C4-2B (cell line): ENCODE data around the gene UQCC5.
"Not testable (repeated sequence)": the region's sequence is repeated elsewhere in the genome, so short reads cannot be mapped to it uniquely, and the experiment has no call there.

ENCODE experiments used
- H3K27ac ChIP-seq: fragments of 450-650 bp; 2 replicates; pipeline ENCODE4 v1.5.1; 2017
- ZFX ChIP-seq: fragments of 450-650 bp; IDR thresholded peaks from 2 replicates; pipeline ENCODE4 v1.6.1; 2017
- TF ChIP-seq, protein P1 (sequence below): fragments of 450-650 bp; conservative IDR thresholded peaks from 2 replicates; pipeline ENCODE4 v1.5.1; 2017; ENCODE audit warnings: mild to moderate bottlenecking

The UQCC5 gene

DNA sequence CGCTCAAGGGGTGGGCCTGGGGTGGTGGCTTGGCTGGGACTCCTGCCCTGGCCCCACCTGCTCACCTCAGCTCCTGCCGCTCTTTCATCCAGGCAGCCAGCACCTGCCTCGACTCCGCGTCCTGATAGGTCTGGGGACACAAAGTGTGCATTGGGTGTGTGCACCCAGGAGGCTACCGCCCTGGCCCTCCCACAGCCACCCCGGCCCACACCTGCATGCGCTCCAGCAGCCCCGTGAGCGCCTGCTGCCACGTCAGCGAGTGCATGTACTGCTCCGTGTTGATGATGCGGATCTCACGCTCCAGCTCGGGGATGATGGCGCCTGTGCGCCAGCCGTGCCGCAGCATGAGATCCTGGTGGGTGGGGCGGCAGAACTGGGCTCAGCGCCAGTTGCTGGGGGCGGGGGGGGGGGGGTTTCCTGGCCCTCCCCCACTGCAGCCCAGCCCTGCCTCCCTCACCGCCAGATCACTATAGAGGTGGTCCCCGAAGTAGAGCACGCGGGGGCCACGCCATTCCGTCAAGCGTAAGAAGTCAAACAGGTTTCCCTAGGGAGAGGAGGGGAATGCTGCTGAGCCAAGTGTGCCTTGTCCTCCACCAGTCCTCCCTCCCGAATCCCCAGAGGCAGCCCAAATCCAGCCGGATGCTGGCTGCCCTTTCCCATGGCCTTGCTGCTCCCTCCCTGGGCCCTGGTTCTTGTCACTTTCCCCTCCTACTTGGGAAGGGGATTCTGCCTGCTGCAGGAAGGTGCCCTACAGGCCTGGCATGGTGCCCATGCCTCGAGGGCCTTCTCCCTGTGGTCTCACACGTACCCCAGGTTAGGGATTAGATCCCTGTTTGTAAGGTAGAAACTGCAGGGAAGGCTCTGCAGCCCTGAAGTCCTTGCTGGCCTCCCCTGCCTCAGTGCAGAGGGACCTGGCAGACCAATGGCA is 11.4 kb upstream of the UQCC5 start:
- H3K27ac ChIP-seq, result no peak overlapping the region
- no peak for TF ChIP-seq ZFX
- TF ChIP-seq, protein P1, sequence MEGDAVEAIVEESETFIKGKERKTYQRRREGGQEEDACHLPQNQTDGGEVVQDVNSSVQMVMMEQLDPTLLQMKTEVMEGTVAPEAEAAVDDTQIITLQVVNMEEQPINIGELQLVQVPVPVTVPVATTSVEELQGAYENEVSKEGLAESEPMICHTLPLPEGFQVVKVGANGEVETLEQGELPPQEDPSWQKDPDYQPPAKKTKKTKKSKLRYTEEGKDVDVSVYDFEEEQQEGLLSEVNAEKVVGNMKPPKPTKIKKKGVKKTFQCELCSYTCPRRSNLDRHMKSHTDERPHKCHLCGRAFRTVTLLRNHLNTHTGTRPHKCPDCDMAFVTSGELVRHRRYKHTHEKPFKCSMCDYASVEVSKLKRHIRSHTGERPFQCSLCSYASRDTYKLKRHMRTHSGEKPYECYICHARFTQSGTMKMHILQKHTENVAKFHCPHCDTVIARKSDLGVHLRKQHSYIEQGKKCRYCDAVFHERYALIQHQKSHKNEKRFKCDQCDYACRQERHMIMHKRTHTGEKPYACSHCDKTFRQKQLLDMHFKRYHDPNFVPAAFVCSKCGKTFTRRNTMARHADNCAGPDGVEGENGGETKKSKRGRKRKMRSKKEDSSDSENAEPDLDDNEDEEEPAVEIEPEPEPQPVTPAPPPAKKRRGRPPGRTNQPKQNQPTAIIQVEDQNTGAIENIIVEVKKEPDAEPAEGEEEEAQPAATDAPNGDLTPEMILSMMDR, result no peak

DNA sequence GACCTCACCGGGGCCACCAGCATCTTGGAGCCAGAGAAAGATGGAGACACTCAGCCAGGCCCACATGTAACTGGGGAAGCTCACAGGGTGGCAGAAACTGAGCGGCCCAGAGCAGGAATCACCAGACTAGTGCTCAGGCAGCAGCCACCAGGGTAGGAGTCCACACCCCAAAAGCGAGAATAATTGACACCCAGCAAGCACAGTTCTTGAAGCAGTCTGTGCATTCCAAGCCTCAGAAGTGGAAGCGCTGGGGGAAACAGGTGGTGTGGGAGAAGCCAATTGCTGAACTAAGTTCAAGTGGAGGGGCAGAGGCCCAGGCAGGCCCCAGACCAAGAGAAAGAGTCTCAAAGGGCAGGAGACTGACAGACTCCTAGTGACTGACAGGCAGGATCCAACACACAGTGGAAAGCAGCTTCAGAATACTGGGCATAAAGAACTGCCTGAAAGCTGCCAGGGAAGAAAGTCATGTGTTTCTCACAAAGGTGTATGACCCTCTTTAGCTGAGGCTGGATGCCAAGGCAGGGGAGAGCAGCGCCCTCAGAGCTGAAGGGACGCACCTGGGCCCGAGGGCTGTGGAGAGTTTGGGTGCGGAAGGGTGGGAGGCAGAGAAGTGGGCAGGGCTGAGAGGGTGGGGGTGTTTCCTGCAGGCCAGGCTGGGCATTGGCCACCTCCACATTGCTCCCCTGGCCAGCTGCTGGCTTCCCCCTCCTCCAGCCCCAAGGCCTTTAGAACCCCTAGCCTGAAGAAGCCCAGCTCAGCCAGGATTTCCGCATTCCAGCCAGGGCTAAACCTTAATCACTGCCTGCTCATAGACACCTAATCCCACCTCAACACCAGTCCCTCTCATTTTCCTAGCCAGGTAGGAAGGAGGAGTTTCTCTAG is 10.5 kb upstream of the UQCC5 start:
- no peak overlapping the region for H3K27ac ChIP-seq

DNA sequence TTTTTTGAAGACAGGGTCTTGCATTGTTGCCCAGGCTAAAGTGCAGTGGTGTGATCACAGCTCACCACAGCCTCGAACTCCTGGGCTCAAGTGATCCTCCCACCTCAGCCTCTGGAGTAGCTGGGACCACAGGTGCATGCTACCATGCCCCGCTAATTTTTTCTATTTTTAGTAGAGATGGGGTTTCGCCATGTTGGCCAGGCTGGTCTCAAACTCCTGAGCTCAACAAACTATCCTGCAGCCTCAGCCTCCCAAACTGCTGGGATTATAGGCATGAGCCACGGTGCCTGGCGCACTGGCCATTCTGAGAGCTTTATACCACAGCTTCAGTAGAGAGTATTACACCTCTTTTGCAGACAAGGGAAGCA is 9.8 kb upstream of the UQCC5 start:
- not testable (repeated sequence) for H3K27ac ChIP-seq

More for the DNA sequence above, 10.5 kb upstream of the UQCC5 start:
- TF ChIP-seq ZFX, result no peak
- TF ChIP-seq, protein P1, result no peak

DNA sequence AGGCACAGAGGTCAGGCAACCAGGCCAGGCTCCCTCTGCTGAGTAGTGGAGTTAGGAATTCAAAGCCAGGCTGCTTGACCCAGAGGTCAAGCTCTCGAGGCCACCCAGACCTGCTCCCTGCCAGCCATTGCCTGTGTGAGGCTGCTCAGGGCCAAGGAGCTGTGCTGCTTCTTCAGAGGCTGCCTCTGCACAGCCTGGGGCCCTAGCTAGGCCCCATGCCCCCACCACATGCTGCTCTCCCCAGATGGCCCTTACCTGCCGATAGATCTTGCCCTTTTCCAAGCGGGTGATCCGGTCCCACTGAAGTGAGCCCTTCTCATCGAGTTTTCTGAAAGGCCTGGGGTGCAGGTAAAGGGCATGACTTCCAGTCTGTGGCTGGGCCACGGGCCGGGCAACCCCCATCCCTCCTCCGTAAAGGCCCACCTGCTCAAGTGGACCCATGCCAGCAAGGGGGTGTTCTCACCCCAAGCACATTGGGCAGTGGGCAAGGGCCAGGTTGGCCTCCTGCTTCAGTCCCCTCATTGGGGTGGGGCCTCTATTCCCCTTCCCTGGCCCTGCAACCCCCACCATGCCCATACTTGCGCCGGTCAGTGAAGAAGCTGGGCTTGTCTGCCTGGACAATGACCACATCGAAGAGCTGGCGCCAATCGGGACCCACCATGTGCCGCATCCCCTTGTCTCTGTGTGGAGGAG is 9.2 kb upstream of the UQCC5 start:
- H3K27ac ChIP-seq, result no peak overlapping the region
- TF ChIP-seq, protein P1, result no peak
- no peak for TF ChIP-seq ZFX

DNA sequence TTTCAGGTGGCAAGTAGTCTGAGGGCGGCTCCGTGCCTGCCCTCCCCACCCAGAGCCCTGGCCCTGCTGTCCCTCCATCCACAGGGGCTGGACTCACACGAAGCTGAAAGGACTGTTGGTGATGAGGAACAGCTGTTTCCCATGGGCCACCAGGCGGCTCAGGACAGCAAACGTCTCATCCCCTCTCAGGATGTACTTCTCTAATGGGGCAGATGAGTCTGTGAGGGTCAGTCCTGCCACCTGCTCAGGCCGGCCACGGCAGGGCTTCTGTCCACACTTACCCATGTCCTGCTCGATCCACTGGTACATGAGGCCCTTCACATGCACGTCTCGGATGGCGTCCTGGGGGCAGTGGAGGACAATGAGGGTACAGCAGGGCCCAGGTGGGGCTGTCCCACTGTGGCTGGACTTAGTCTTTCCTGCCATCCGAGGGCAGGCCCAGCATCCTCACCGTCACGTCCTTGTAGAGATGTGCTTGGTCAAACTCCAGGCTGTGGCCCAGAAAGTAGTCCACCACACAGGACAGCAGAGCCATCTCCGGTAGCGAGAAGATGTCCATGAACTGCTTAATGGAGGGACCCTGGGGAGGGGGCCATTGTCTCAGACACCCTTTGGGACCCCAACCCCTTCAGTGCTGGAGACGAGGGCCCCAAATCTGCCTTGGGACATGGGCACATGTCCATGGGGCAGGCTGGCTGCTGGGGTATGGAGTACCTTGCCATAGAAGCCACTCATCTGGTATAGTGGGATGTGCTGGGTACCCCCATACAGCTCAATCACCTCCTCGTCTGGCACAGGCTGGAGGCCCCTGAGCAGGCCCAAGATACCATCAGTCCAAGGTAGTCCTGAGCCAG is 8.4 kb upstream of the UQCC5 start:
- TF ChIP-seq, protein P1, result no peak
- no peak for TF ChIP-seq ZFX
- H3K27ac ChIP-seq, result no peak overlapping the region

DNA sequence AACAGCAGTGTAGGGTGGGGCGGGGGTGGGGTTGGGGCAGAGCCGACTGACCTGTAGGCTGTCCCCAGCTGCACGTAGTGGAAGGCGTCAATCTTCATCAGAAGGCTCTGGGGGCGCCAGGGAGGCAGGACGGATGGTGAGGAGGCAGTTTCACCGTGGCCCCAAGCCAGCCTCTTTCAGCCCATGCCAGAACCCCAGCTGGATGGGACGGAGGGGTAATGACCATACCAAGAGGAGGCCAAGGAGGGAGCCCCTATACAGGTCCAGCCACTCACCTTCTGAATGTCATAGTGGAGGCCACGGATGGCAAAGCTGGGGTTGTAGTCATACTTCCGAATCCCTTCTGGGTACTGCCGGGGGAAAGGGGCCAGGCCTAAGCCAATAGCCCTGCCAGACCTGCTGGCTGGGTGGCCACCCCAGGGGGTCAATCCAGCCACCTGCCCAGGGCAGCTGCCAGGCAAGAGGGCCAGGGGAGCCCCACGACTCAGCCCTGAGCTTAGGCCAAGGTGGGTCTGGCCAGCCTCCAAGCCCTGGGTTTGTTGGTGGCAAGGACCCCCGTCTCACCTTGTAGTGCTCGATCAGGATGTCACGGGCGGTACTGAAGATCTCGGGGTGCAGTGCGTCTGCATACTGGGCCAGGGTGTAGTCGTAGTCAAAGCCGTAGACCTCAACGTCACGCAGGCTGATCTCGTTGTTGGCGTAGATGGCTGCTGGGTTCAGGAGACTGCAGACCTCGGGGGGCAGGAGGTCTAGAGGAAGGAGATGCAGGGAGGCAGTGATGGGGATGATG is 7.6 kb upstream of the UQCC5 start:
- no peak for TF ChIP-seq ZFX
- TF ChIP-seq, protein P1, result no peak
- H3K27ac ChIP-seq, result no peak overlapping the region
